Measurements from ENCODE around the gene ZNF205. TPM values are rescaled to one million over a fixed set of nuclear protein-coding genes. Genes with fewer than 3 reads are reported as not detected.
"Not testable (repeated sequence)": the region's sequence is repeated elsewhere in the genome, so short reads cannot be mapped to it uniquely, and the experiment has no call there.

Gene ZNF205
- total RNA-seq, 1 experiment from 2014 or later, result 12.1 TPM

- ChIA-PET CTCF (interaction anchor here (0.6 to 2.1 kb wide), 11 partner anchors 14 to 142 kb away, joined by 3 to 11 read pairs (median 3); no protein-coding TSS in a partner anchor), POLR2A (interaction anchor here (0.9 to 1.4 kb wide), 3 partner anchors 32 to 39 kb away, joined by 3 to 9 read pairs (median 4); partner anchors contain the start of gene ZNF213)
- H3K36me3 Mint-ChIP-seq (ENCODE audit: insufficient read depth, unreplicated experiment), result no peaks in the 10 kb centered on the region
- H3K4me1 Mint-ChIP-seq (ENCODE audit: insufficient read depth, unreplicated experiment), result no peaks in the 10 kb centered on the region
- no TSS peak for BruUV-seq (replicated peaks)
- no peak overlapping the region for H3K27ac Mint-ChIP-seq (ENCODE audit: low read depth, unreplicated experiment)
- H3K27me3 Mint-ChIP-seq (ENCODE audit: insufficient read depth, unreplicated experiment), result no peaks in the 10 kb centered on the region
- no peak for DNase-seq (ENCODE audit: unreplicated experiment)
- H3K4me3 Mint-ChIP-seq (ENCODE audit: unreplicated experiment), result no peak overlapping the region
- no peaks in the 10 kb centered on the region for H3K9me3 Mint-ChIP-seq (ENCODE audit: unreplicated experiment)
- intact Hi-C loops (cut with micrococcal nuclease), result loop anchor here (1.0 to 5.0 kb wide), 3 partner anchors 14 to 104 kb away; no protein-coding TSS in a partner anchor
- TF ChIP-seq CTCF (IDR thresholded peaks at IDR 0.05; ENCODE audit: unreplicated experiment), result no peak
Measured at GRCh38 chr16:3166505-3166886, 54.1 kb downstream of the ZNF205 start.

GRCh38 chr16:3168729-3169128 lies 56.3 kb downstream of the ZNF205 start:
- intact Hi-C loops (cut with micrococcal nuclease), result loop anchor here (5.0 kb wide), 1 partner anchor 106 kb away; no protein-coding TSS in a partner anchor
- H3K9me3 Mint-ChIP-seq (ENCODE audit: unreplicated experiment); H3K4me3 Mint-ChIP-seq (ENCODE audit: unreplicated experiment); DNase-seq (ENCODE audit: unreplicated experiment); BruUV-seq (replicated peaks); H3K4me1 Mint-ChIP-seq (ENCODE audit: insufficient read depth, unreplicated experiment); H3K27me3 Mint-ChIP-seq (ENCODE audit: insufficient read depth, unreplicated experiment); H3K27ac Mint-ChIP-seq (ENCODE audit: low read depth, unreplicated experiment); H3K36me3 Mint-ChIP-seq (ENCODE audit: insufficient read depth, unreplicated experiment): not testable (repeated sequence)
- ChIA-PET POLR2A (interaction anchor here (0.7 to 1.8 kb wide), 6 partner anchors 10 to 134 kb away, joined by 3 to 7 read pairs (median 4); partner anchors contain the start of gene ZNF213), CTCF (interaction anchor here (0.6 to 2.2 kb wide), 11 partner anchors 10 to 393 kb away, joined by 3 to 20 read pairs (median 4); no protein-coding TSS in a partner anchor)

Other genes starting within 250 kb of the ZNF205 start
- 24.4 and 27.7 TPM in 2 replicates for gene FLYWCH2, start 229.4 kb upstream of the ZNF205 start, total RNA-seq (2022)
- 76.3 and 86.2 TPM in 2 replicates for gene FLYWCH1, start 200.7 kb upstream of the ZNF205 start, total RNA-seq (2022)
- 0.42 TPM in 1 of 2 replicates, not detected in the other for gene KREMEN2, start 148.3 kb upstream of the ZNF205 start, total RNA-seq (2022)
- 4.8 and 7.9 TPM in 2 replicates for gene PAQR4, start 143.2 kb upstream of the ZNF205 start, total RNA-seq (2022)
- gene PKMYT1, start 132.1 kb upstream of the ZNF205 start, total RNA-seq (2022), result 16.9 and 34.7 TPM in 2 replicates
- gene CLDN9, start 99.7 kb upstream of the ZNF205 start, total RNA-seq (2022), result 0.39 and 0.44 TPM in 2 replicates
- not detected in 2 replicates for gene CLDN6, start 94.4 kb upstream of the ZNF205 start, total RNA-seq (2022)
- 436 and 641 TPM in 2 replicates for gene TNFRSF12A, start 92.2 kb upstream of the ZNF205 start, total RNA-seq (2022)
- 13.6 and 20.4 TPM in 2 replicates for gene HCFC1R1, start 88.6 kb upstream of the ZNF205 start, total RNA-seq (2022)
- gene THOC6, start 88.6 kb upstream of the ZNF205 start, total RNA-seq (2022), result 36.8 and 53.1 TPM in 2 replicates
- 0.23 and 0.39 TPM in 2 replicates for gene BICDL2, start 75.6 kb upstream of the ZNF205 start, total RNA-seq (2022)
- gene MMP25, start 66.0 kb upstream of the ZNF205 start, total RNA-seq (2022), result 0.26 and 0.64 TPM in 2 replicates
- 24.0 and 29.8 TPM in 2 replicates for gene IL32, start 46.9 kb upstream of the ZNF205 start, total RNA-seq (2022)
- gene ZSCAN10, start 13.3 kb upstream of the ZNF205 start, total RNA-seq (2022), result 0.49 and 1.4 TPM in 2 replicates
- gene ZNF213, start 22.4 kb downstream of the ZNF205 start, total RNA-seq (2022), result 19.7 and 20.7 TPM in 2 replicates
- not detected in 2 replicates for gene OR1F1, start 75.6 kb downstream of the ZNF205 start, total RNA-seq (2022)
- gene ZNF200, start 122.6 kb downstream of the ZNF205 start, total RNA-seq (2022), result 6.6 and 8.8 TPM in 2 replicates
- 0.49 and 0.72 TPM in 2 replicates for gene MEFV, start 144.0 kb downstream of the ZNF205 start, total RNA-seq (2022)
- gene ZNF263, start 170.9 kb downstream of the ZNF205 start, total RNA-seq (2022), result 28.3 and 30.9 TPM in 2 replicates
- 3.4 and 5.5 TPM in 2 replicates for gene TIGD7, start 192.8 kb downstream of the ZNF205 start, total RNA-seq (2022)
- gene ZNF75A, start 192.9 kb downstream of the ZNF205 start, total RNA-seq (2022), result 24.3 and 28.2 TPM in 2 replicates
- not detected in 2 replicates for gene OR2C1, start 243.3 kb downstream of the ZNF205 start, total RNA-seq (2022)

Data from MCF 10A (cell line).